Tibial artery (tissue), 4 donors: ENCODE results near the gene NFAT5.

Source experiments
- DNase-seq, 2 donors: peaks; one replicate each; pipeline ENCODE4 v3.0.0-alpha.2; 2019
- H3K27ac ChIP-seq, 2 donors: fragments of 200-600 bp; sonication (generic) in 1 of 2; 1 replicate in 1 of 2; 2 replicates in 1 of 2; pipeline ENCODE4 v1.5.1; 2018 to 2019; ENCODE audit warnings: mild to moderate bottlenecking in 1 of 2
- H3K27me3 ChIP-seq, 2 donors: fragments of 200-600 bp; sonication (generic) in 1 of 2; one replicate each; pipeline versions ENCODE4 v1.5.1 to v1.6.0; 2016 to 2019
- H3K36me3 ChIP-seq, 3 donors: fragments of 200-600 bp; sonication (generic) in 2 of 3; one replicate each; pipeline ENCODE4 v1.5.1; 2016 to 2019; ENCODE audit warnings: mild to moderate bottlenecking in 2 of 3
- H3K4me1 ChIP-seq, 4 donors: fragments of 200-600 bp; sonication (generic) in 2 of 4; 1 replicate in 3 of 4; 2 replicates in 1 of 4; pipeline ENCODE4 v1.5.1; 2016 to 2019
- H3K4me3 ChIP-seq, 2 donors: fragments of 200-600 bp; sonication (generic) in 1 of 2; 1 replicate in 1 of 2; 2 replicates in 1 of 2; pipeline ENCODE4 v1.5.1; 2018 to 2019; ENCODE audit warnings: mild to moderate bottlenecking in 2 of 2
- H3K9me3 ChIP-seq, 3 donors: fragments of 200-600 bp; sonication (generic) in 1 of 3; one replicate each; pipeline ENCODE4 v1.5.1; 2016 to 2019
- CTCF ChIP-seq, 2 experiments: fragments of 200-600 bp in 1 of 2; fragments of 450-650 bp in 1 of 2; IDR thresholded peaks; one replicate each; pipeline ENCODE4 v1.5.1; 2017 to 2019; ENCODE audit warnings: antibody characterized with exemption in 2 of 2, mild to moderate bottlenecking in 1 of 2, moderate library complexity in 1 of 2
- intact Hi-C: fragments of 100-400 bp; cut with DNase I; formaldehyde crosslinking; loops from one replicate; pipeline ENCODE4 v1.15.0; 2023; ENCODE audit warnings: low total_unique reads

The NFAT5 gene

GRCh38 chr16:69662901-69663300 is 97.1 kb downstream of the NFAT5 start:
- no peaks in the 10 kb centered on the region for H3K27me3 ChIP-seq
- peaks cover 17 to 34% (median 27%) of the 10 kb centered on the region in 3 donors for H3K36me3 ChIP-seq
- H3K4me3 ChIP-seq, result no peak overlapping the region
- intact Hi-C loops, result no loop called here
- no peak for DNase-seq
- no peaks in the 10 kb centered on the region for H3K9me3 ChIP-seq
- no peak overlapping the region for H3K27ac ChIP-seq
- no peaks in the 10 kb centered on the region for H3K4me1 ChIP-seq
- TF ChIP-seq CTCF (IDR thresholded peaks at IDR 0.05), result no peak

GRCh38 chr16:69663846-69664245 is 98.1 kb downstream of the NFAT5 start:
- Histone ChIP-seq H3K9me3 (no peaks in the 10 kb centered on the region), H3K4me3 (no peak overlapping the region), H3K36me3 (peaks cover 21 to 32% (median 25%) of the 10 kb centered on the region in 3 donors), H3K27ac (no peak overlapping the region), H3K4me1 (peaks cover 0 to under 1% (median 0%) of the 10 kb centered on the region in 4 donors), H3K27me3 (no peaks in the 10 kb centered on the region)
- intact Hi-C loops, result no loop called here
- DNase-seq, result no peak
- TF ChIP-seq CTCF (IDR thresholded peaks at IDR 0.05), result no peak

- H3K27ac ChIP-seq, result no peak overlapping the region
- no peaks in the 10 kb centered on the region for H3K27me3 ChIP-seq
- H3K4me3 ChIP-seq, result no peak overlapping the region
- no peaks in the 10 kb centered on the region for H3K9me3 ChIP-seq
- DNase-seq, result no peak
- H3K4me1 ChIP-seq, result peaks cover 0 to 23% (median 3%) of the 10 kb centered on the region in 4 donors
- no peak for TF ChIP-seq CTCF (IDR thresholded peaks at IDR 0.05)
- intact Hi-C loops, result no loop called here
- H3K36me3 ChIP-seq, result peaks cover 4 to 38% (median 27%) of the 10 kb centered on the region in 3 donors
Measured at GRCh38 chr16:69669577-69669976, 103.8 kb downstream of the NFAT5 start.

GRCh38 chr16:69672315-69672997 is 106.7 kb downstream of the NFAT5 start:
- Histone ChIP-seq H3K36me3 (peaks cover 16 to 45% (median 38%) of the 10 kb centered on the region in 3 donors), H3K4me1 (peaks cover 0 to 23% (median 3%) of the 10 kb centered on the region in 4 donors), H3K4me3 (no peak overlapping the region), H3K27ac (peak overlapping the region in 1 of 2 donors; percentile 2), H3K9me3 (no peaks in the 10 kb centered on the region), H3K27me3 (no peaks in the 10 kb centered on the region)
- TF ChIP-seq CTCF (IDR thresholded peaks at IDR 0.05), result no peak
- intact Hi-C loops, result no loop called here
- DNase-seq, result no peak

- Histone ChIP-seq H3K27me3 (no peaks in the 10 kb centered on the region), H3K4me3 (no peak overlapping the region), H3K9me3 (no peaks in the 10 kb centered on the region), H3K36me3 (peaks cover 18 to 52% (median 40%) of the 10 kb centered on the region in 3 donors), H3K4me1 (peaks cover 0 to 23% (median 3%) of the 10 kb centered on the region in 4 donors), H3K27ac (peak overlapping the region in 1 of 2 donors; percentile 2)
- no peak for TF ChIP-seq CTCF (IDR thresholded peaks at IDR 0.05)
- intact Hi-C loops, result no loop called here
- DNase-seq, result no peak
Measured at GRCh38 chr16:69672998-69673713, 107.4 kb downstream of the NFAT5 start.
